ENCODE measurements around the gene ANKRD23. TPM values are rescaled to one million over a fixed set of nuclear protein-coding genes. Genes with fewer than 3 reads are reported as not detected.
A peak's percentile ranks its signal among the peaks of the same experiment; 100 is the strongest.

ANKRD23 gene
- polyA plus RNA-seq, 1 donor from 2014 or later: 1.3 TPM

GRCh38 chr2:96826546-96827278 is 17.1 kb downstream of the ANKRD23 start:
- Mint-ChIP-seq H3K4me1 (peaks cover 5 to 13% (median 7%) of the 10 kb centered on the region in 3 donors), H3K27me3 (no peaks in the 10 kb centered on the region), H3K9me3 (no peaks in the 10 kb centered on the region), H3K36me3 (peaks cover 2% of the 10 kb centered on the region), H3K27ac (no peak overlapping the region), H3K4me3 (no peak overlapping the region)

DNA sequence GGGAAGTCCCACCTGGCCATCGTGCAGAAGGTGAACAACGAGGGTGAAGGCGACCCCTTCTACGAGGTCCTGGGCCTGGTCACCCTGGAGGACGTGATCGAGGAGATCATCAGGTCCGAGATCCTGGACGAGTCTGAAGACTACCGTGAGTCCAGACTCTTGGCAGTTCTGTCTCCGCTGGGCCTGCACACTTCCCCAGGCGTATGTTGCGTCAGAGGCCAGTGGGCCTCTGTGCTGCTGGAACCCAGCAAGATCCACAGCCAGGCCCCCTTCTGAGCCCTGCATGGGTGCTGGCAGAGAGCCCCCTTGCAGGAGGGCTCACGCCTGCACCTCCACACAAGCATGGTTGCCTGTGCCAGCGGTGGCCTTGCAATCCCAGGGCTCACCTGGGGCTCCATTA is 18.8 kb downstream of the ANKRD23 start:
- no peaks in the 10 kb centered on the region for H3K36me3 Mint-ChIP-seq
- H3K4me1 Mint-ChIP-seq: peaks cover 15 to 27% (median 21%) of the 10 kb centered on the region in 3 donors
- no peaks in the 10 kb centered on the region for H3K27me3 Mint-ChIP-seq
- H3K9me3 Mint-ChIP-seq: no peaks in the 10 kb centered on the region
- H3K4me3 Mint-ChIP-seq: no peak overlapping the region
- no peak overlapping the region for H3K27ac Mint-ChIP-seq

- Mint-ChIP-seq H3K27ac (no peak overlapping the region), H3K4me1 (peaks cover 22 to 35% (median 24%) of the 10 kb centered on the region in 3 donors), H3K9me3 (no peaks in the 10 kb centered on the region), H3K4me3 (peak overlapping the region in 1 of 4 donors; percentile 53), H3K27me3 (peaks cover 1% of the 10 kb centered on the region), H3K36me3 (no peaks in the 10 kb centered on the region)
Measured at GRCh38 chr2:96824079-96824870, 19.5 kb downstream of the ANKRD23 start.

- Mint-ChIP-seq H3K27me3 (peaks cover 1% of the 10 kb centered on the region), H3K9me3 (no peaks in the 10 kb centered on the region), H3K4me1 (peaks cover 30 to 45% (median 33%) of the 10 kb centered on the region in 3 donors), H3K27ac (peak overlapping the region in 1 of 3 donors; percentile 18), H3K4me3 (no peak overlapping the region), H3K36me3 (no peaks in the 10 kb centered on the region)
Measured at GRCh38 chr2:96823198-96823597, 20.6 kb downstream of the ANKRD23 start.

DNA sequence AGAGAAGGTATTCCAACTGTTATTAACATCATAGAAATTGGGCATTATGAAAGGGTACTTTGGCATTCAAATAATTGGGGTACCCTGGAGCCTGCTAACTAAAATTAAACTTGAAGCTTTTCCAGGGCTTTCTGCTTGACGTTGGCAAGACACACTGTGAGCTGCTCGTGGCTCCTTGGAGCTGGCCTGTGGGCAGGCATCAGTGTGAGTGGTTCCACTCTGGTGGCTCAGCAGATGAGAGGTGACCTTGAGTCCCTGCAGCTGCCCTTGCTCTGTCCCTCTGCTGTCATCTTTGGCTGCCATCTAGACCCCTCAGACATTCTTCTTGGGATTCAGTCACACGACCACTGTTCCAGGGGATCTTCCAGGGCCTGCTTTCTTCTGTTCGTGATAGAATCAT is 21.0 kb downstream of the ANKRD23 start:
- peak overlapping the region in 2 of 3 donors; percentile 18 to 76 for H3K27ac Mint-ChIP-seq
- peak overlapping the region in 1 of 4 donors; percentile 57 for H3K4me3 Mint-ChIP-seq
- H3K4me1 Mint-ChIP-seq: peaks cover 34 to 50% (median 37%) of the 10 kb centered on the region in 3 donors

GRCh38 chr2:96821113-96821675 is 22.6 kb downstream of the ANKRD23 start:
- Mint-ChIP-seq H3K9me3 (no peaks in the 10 kb centered on the region), H3K36me3 (no peaks in the 10 kb centered on the region), H3K4me1 (peaks cover 37 to 53% (median 39%) of the 10 kb centered on the region in 3 donors), H3K27me3 (peaks cover 1% of the 10 kb centered on the region), H3K27ac (no peak overlapping the region), H3K4me3 (peak overlapping the region in 2 of 4 donors; percentile 77 to 90)

More for the DNA sequence above, 21.0 kb downstream of the ANKRD23 start:
- Mint-ChIP-seq H3K9me3 (no peaks in the 10 kb centered on the region), H3K27me3 (peaks cover 1% of the 10 kb centered on the region), H3K36me3 (no peaks in the 10 kb centered on the region)

DNA sequence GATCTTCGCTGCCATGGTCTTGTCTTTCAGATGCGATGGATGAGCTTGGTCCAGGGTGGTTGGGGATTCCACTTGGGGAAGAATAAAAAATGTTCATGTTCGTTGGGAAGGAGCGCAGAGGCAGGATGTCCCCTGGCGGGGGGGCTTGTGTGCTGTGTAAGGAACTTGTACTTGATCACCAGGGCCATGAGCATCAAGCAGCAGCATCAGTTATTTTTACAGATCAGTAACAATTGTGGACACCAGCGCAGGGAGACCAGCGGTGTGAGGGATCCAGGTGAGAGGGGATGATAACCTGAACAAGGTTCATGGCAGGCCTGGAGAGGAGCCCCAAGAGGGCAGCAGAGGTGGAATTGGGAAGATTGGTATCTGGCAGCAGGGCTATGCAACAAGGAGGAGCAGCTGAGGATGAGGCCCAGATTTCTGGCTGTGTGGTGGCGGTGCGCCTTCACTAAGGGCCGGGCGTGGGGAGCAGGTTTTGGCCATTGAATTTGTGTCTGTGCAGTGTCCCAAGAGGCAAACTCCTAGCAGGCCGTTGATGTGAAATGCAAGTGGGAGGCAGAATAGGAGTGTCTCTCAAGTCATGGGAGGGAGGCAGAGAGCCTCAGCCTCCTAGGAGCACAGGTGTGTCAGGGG is 23.8 kb downstream of the ANKRD23 start:
- H3K27me3 Mint-ChIP-seq: peaks cover 1% of the 10 kb centered on the region
- peak overlapping the region in 2 of 3 donors; percentile 43 to 65 for H3K27ac Mint-ChIP-seq
- H3K36me3 Mint-ChIP-seq: no peaks in the 10 kb centered on the region
- H3K4me1 Mint-ChIP-seq: peaks cover 42 to 57% (median 46%) of the 10 kb centered on the region in 3 donors
- peak overlapping the region in 3 of 4 donors; percentile 60 to 96 (median 73) for H3K4me3 Mint-ChIP-seq
- no peaks in the 10 kb centered on the region for H3K9me3 Mint-ChIP-seq

GRCh38 chr2:96819128-96819875 is 24.5 kb downstream of the ANKRD23 start:
- H3K4me1 Mint-ChIP-seq: peaks cover 44 to 56% (median 49%) of the 10 kb centered on the region in 3 donors

DNA sequence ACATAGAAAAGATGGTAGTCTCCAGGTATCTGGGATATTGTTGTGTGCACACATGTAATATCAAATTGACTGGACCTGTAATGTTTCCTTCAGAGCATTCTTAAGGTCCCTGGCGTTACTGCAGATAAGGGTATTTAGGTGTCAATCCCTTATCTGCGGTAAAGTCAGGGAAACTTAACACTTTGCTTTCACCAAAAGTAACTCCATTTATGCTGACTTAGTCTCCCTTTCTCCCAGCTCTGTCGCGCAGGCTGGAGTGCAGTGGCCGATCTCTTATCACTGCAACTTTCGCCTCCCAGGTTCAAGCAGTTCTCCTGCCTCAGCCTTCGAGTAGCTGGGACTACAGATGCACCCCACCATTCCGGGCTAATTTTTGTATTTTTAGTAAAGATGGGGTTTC is 25.9 kb downstream of the ANKRD23 start:
- H3K4me3 Mint-ChIP-seq: peak overlapping the region; percentile 82 to 96 (median 92)
- H3K27me3 Mint-ChIP-seq: peaks cover 1% of the 10 kb centered on the region
- H3K4me1 Mint-ChIP-seq: peaks cover 42 to 58% (median 49%) of the 10 kb centered on the region in 3 donors
- H3K36me3 Mint-ChIP-seq: no peaks in the 10 kb centered on the region
- peak overlapping the region; percentile 67 to 82 (median 71) for H3K27ac Mint-ChIP-seq
- no peaks in the 10 kb centered on the region for H3K9me3 Mint-ChIP-seq

More at GRCh38 chr2:96819128-96819875, 24.5 kb downstream of the ANKRD23 start:
- peaks cover 1% of the 10 kb centered on the region for H3K27me3 Mint-ChIP-seq
- H3K4me3 Mint-ChIP-seq: peak overlapping the region; percentile 82 to 96 (median 92)
- peak overlapping the region in 2 of 3 donors; percentile 43 to 65 for H3K27ac Mint-ChIP-seq
- no peaks in the 10 kb centered on the region for H3K9me3 Mint-ChIP-seq
- no peaks in the 10 kb centered on the region for H3K36me3 Mint-ChIP-seq

DNA sequence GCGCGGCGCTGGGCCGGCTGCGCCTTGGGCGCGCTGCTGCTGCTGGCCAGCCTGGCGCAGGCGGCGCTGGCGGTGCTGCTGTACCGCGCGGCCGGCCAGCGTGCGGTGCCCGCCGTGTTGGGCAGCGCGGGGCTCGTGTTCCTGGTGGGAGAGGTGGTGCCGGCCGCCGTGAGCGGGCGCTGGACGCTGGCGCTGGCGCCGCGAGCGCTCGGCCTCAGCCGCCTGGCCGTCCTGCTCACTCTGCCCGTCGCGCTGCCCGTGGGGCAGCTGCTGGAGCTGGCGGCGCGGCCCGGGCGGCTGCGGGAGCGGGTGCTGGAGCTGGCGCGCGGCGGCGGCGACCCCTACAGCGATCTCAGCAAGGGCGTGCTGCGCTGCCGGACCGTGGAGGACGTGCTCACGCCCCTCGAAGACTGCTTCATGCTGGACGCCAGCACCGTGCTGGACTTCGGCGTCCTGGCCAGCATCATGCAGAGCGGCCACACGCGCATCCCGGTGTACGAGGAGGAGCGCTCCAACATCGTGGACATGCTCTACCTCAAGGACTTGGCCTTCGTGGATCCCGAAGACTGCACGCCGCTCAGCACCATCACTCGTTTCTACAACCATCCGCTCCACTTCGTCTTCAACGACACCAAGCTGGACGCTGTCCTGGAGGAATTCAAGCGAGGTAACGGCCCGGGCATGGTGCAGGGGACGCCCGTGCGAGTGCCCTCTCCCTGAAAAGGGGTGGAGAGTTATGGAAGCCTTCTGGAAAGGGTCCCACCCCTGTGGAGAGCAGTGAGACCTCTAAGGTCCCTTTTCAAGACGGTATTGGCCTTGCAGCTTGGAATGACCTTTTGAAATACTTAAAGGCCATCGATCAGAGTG is 26.8 kb downstream of the ANKRD23 start:
- peak overlapping the region; percentile 67 to 82 (median 71) for H3K27ac Mint-ChIP-seq
- H3K4me3 Mint-ChIP-seq: peak overlapping the region; percentile 82 to 96 (median 92)

DNA sequence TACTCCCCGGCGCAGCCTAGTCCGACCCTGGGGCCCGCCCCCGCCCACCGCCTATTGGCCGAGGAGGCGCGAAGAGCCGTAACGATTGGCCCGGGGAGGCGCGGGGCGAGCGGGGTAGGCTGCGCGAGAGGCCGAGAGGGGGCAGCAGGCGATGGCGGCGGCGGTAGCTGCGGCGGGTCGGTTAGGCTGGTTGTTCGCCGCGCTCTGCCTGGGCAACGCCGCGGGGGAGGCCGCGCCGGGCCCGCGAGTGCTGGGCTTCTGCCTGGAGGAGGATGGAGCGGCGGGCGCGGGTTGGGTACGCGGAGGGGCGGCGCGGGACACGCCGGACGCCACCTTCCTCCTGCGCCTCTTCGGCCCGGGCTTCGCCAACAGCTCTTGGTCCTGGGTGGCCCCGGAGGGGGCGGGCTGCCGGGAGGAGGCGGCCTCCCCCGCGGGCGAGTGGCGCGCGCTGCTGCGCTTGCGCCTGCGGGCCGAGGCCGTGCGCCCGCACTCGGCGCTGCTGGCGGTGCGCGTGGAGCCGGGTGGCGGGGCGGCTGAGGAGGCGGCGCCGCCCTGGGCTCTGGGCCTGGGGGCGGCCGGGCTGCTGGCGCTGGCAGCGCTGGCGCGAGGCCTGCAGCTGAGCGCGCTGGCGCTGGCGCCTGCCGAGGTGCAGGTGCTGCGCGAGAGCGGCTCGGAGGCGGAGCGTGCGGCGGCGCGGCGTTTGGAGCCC is 27.5 kb downstream of the ANKRD23 start, which contains the start of gene CNNM3:
Gene CNNM3, plus strand, starts transcription at position 142 of the 709 bp plus-strand sequence. Its CDS starts 10 bp downstream, at position 152.
- Mint-ChIP-seq H3K4me1 (peaks cover 42 to 58% (median 44%) of the 10 kb centered on the region in 3 donors), H3K9me3 (no peaks in the 10 kb centered on the region), H3K27ac (peak within 1 kb of the TSS; percentile 77 to 95 (median 80)), H3K36me3 (no peaks in the 10 kb centered on the region), H3K4me3 (peak within 1 kb of the TSS; percentile 92 to 96 (median 96)), H3K27me3 (peaks cover 1% of the 10 kb centered on the region)

More for the DNA sequence above, 26.8 kb downstream of the ANKRD23 start:
- no peaks in the 10 kb centered on the region for H3K36me3 Mint-ChIP-seq
- no peaks in the 10 kb centered on the region for H3K9me3 Mint-ChIP-seq
- H3K27me3 Mint-ChIP-seq: peaks cover 1% of the 10 kb centered on the region
- H3K4me1 Mint-ChIP-seq: peaks cover 42 to 58% (median 49%) of the 10 kb centered on the region in 3 donors

DNA sequence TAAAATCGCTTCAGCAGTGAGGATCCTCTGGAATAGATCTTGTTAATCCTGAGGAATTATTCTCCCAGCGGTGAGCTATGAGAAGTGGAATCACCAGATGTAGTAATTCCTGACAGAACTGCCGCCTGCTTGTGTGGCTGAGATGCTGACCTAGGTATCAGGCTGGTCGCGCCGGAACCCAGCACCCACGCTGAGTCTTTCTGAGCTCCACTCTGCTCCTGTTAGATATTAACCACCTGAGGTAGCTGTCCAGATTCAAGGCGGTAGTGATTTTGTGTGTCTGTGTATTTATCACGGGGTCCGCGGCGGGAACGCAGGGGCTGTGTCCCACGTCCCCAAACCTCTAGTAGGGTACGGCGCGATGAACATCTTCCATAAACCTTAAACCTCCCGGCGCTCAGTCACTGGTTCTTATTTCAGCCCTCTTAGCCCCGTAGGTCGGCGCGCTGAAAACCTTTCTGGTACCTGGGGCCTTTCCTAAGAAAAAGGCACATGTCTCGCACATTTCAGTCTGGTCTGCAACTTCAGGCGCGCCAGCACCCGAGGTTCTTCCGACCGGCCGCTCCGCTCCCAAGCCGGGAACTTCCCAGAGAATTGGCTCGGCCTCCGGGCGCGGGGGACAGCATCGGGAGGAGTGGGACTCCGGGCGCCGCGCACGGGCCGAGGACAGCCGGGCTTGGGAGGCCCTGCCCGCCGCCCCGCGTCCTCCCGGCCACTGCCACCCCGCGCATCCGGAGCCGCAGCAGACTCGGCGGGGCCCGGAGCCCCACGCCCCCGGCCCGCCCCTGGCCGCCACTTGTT is 28.3 kb downstream of the ANKRD23 start:
- Mint-ChIP-seq H3K36me3 (no peaks in the 10 kb centered on the region), H3K27me3 (peaks cover 1% of the 10 kb centered on the region), H3K4me3 (peak overlapping the region; percentile 83 to 96 (median 94)), H3K27ac (peak overlapping the region; percentile 77 to 95 (median 80)), H3K4me1 (peaks cover 37 to 51% (median 39%) of the 10 kb centered on the region in 3 donors), H3K9me3 (no peaks in the 10 kb centered on the region)

Measured in IgD-negative memory B cell (primary cell).